ENCODE measurements around the gene HRK.

The HRK gene

DNA sequence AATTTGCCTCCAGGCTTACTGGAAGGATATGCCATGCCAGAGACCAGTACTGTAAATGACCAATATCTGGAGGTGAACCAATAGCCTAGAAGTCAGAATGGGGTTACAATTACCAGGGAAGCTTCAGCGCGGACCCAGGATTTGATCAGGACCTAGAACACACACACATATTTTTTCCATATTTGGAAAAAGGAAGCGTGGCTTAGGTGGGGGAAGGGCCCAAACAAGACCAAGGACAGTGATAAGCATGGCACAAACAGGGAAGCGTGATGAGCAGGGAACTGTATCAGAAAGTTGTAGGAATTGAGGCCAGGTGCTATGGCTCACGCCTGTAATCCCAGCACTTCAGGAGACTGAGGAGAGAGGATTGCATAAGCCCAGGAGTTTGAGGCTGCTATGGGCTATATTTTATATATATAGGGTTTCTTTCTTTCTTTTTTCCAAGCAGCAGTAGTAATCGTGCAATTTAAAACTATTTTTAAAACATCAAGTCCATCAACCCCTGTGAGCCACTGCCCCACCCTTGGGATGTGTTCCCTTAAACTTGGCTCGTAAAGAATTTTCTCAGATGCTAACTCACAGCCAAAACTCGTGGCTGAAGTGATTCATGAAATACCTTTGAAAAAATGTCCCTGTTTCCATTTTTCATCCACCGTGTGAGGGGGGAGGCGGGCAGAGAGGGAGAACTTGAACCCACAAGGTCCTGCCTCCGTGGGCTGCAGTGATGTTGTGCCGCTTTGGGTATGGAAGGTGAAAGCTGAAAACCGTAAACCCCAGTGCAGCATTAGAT, 16.7 kb downstream of the HRK start:
- DNase-seq: peak; percentile 90

DNA sequence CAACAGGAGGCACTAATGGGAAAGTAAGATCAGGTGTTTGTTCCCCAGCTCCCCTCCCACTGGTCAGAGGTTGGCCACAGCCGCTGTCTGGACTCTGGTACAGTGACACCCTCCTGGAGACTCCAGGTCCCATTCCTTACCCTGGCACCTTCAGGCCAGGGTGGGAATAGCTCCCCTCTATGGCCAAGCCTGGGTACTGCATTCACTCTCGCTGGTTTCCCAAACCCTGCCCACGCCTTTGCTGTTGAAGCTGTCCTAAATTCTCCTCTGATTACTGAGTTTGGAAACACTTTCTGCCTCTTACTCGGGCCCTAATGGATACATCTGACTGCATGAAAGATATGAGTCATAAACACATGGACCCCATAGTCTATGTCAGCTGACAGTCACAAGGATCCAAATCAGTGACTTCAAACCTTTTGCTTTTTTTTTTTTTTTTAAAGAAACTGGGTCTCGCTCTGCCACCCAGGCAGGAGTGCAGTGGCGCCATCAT, 17.9 kb downstream of the HRK start:
- DNase-seq: peak; percentile 59

DNA sequence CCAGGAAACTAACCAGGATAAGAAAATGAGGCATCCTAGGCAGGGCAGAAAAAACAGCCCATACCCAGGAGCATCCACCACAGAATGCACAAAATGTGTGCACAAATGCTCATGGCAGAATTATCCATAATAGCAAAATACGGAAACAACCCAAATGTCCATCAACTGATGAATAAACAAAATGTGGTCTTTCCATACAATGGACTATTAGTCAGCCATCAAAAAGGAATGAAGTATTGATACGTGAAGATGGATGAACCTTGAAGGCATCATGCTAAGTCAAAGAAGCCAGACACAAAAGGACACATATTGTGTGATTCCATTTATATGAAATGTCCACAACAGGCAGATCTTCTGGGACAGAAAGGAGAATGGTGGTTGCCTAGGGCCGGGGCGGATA, 19.1 kb downstream of the HRK start:
- DNase-seq: no peak

DNA sequence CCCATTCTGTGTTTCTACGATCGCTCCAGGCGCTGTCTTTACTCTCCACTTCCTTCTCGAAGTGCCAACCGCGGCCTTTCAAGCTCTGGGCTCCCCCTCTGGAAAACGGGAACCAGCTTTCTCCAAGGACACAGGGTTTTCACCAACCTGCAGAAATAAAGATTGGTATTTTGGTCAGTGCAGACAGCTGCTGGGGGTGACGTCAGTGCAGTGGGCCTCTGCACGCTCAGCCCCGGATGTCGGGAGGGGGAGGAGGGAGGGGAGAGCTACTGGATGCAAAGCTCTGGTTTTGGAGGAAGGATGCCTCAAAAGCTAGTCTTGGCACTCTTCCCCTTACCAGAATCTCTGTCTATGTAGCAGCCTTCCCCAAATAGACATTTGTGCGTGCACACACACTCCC, 19.9 kb downstream of the HRK start:
- DNase-seq: peak; percentile 87

DNA sequence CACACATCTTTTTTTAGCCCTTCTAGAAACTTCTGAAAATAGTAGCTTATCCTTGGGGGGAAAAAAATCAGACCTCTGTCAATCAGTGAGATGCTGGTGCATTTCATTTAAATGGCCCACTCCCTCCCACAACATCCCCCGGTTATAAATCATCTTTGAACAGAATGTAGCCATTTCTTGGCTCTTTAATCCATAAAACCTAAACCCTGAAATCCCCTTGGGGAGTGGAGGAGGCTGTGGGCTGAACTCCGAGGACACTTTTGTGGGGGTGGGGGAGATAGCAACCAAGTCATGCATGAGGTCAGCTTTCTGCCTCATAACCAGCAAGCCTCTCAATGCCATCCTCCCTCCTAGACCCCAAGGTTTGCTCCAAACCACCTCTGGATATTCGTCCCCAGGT, 21.0 kb downstream of the HRK start:
- no peak for DNase-seq

DNA sequence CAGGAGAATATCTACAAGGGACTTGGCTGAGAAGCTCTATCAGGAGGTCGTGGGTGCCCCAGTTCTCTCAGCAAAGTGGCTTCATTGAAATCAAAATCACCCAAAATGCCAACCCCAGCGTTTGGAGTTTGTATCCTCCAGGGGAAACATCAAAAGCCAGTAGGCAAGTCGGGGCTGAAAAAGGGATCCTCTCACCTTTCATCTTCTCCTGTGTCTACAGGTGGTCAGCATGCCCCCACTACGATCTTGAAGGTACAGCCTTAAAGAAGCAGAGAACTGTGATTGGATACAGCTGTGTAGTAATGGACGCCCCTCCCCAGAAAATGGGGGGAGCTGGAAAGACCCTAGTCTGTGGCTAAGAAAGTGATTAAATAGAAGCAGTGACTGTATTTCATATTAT, 22.2 kb downstream of the HRK start:
- no peak for DNase-seq

DNA sequence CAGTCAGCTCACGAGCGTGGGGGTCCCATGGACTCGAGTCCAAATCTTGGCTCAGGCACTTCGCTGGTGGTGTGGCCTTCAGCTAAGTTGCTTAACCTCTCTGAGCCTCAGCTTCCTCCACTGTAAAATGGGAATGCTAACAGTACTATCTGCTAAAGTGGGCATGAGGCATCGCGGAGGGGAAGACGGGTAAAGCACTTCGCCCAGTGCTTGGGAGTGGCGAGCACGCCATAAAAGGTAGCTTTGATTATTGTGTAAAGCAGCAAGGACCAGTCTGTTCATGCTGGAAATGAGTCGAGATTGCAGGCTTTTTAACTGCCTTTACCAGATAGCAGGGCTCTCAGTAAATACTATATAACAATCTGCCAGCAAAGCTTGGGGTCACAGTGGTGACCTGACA, 24.5 kb downstream of the HRK start:
- no peak for DNase-seq

DNA sequence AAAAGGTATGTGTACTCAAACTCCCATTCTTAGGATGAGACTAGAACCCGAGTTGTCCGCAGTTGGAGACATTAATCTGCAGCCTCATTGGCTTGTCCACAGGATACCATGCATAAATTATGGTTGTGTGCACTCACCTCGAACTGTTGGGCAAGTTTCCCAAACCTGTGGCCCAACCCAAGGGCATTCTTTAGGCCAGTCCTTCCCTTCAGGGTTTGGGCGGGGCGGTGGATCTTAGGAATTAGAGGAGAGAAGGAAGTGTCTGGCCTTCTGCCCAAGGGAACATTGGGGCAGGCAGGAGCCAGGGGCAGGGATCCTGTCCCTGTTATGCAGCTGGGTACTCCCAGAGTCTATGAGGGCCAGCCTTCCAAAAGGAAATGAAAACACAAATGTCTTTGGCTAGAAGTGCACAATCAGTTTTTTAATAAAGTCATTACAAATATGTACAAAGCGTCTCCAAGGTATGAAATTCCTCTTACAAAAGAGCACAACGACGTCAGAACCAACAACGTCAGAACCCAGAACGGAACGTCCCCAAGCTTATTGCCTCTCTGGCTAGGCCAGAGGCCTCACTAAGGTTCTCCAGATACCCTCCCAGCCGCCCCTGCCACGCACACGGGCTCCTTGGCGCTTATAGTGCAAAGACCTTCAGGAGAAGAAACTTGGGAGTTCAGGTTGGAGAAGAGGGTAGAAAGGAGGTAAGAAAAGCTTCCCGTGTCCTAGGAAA, 25.3 kb downstream of the HRK start:
- no peak for DNase-seq

DNA sequence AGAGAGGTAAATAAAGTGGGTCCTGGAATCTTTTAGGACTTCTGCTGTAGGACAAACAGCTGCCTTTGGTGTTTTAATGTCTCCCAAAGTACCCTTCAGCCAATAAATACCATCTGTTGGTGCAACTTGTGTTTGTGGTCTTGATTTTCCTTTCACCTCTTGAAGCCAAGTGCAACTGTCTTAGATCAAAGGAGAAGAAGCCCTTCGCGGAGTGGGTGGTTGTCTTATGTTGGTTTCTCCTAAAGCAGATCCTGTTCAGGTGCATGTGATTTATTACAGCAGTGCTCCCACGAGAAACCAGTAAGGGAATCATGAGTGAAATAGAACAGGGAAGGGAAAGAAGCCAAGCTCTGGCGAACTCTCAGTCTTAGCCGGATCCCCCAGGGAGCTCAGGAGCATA, 27.7 kb downstream of the HRK start:
- DNase-seq: no peak

DNA sequence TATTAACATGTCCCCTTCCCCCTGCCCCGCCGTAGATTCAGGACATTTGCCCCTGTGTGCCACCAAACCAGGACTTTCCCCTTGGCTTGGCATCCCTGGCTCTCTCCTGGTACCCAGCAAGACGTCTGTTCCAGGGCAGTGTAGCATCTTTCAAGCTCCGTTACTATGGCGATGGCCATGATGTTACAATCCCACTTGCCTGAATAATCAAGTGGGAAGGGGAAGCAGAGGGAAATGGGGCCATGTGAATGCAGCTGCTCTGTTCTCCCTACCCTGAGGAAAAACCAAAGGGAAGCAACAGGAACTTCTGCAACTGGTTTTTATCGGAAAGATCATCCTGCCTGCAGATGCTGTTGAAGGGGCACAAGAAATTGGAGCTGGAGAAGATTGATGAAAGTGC, 28.9 kb downstream of the HRK start:
- DNase-seq: no peak

DNA sequence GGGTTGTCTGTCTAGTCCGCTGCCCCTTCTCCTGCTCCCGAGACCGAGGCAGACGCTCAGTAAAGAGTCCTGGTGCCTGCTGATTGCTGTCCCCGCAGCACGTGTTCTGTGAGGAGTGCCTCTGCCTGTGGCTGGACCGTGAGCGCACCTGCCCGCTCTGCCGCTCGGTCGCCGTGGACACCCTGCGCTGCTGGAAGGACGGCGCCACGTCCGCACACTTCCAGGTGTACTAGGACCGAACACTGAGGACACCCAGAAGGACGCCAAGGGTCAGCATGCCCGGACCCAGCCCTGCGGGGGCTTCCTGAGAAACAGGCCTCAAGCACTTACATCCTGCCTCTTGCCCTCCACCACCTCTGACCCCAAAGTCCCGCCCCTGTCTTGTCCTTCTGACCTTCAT, 32.0 kb downstream of the HRK start:
- no peak for DNase-seq

DNA sequence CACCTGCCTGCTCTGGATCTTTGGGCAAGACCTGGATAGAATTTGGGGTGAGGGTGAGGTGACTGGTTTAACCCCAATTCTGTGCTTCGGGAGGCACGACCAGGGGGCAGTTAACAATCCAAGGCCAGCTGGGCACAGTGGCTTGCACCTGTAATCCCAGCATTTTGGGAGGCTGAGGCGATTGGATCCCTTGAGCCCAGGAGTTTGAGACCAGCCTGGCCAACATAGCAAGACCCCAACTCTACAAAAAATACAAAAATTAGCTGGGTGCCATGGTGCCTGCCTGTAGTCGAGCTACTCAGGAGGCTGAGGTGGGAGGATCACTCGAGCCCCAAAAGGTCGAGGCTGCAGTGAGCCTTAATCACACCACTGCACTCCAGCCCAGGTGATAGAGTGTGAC, 38.2 kb downstream of the HRK start:
- DNase-seq: no peak

DNA sequence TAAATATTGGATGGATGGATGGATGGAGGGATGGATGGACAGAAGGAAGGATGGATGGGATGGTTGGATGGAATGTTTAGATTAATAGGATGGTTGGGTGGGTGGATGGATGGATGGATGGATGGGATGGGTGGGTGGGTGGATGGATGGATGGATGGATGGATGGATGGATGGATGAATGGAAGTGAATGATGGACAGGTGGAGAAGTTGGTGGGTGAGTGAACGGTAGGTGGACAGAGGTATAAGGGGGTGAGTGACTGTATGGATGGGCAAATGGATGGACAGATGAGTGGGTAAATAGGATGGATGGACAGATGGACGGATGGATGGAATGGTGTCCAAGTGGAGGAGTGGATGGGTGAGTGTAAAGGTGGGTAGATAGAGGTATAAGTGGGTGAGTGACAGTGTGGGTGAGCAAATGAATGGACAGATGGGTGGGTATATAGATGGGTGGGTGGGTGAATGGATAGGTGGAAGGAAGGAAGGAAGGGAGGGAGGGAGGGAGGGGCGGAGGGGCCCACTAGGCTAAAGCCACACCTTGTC, 41.9 kb downstream of the HRK start:
- DNase-seq: no peak

DNA sequence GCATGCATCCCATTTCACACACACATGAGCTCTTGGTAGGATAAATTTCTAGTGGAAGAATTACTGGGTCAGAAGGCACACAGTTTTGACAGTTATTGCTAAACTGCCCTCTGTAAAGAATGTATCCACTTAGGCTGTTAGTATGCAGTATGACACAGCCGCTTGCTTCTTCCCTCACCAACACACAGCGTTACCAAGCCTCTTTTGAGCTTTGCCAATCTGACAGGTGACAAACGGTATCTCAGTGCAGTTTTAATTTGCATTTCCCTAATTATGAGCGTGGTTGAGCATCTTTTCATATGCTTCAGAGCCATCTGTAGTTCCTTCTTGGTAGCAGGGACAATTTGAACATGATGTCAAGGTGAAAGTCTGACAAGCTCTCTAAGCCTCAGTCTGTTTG, 42.9 kb downstream of the HRK start:
- DNase-seq: no peak

DNA sequence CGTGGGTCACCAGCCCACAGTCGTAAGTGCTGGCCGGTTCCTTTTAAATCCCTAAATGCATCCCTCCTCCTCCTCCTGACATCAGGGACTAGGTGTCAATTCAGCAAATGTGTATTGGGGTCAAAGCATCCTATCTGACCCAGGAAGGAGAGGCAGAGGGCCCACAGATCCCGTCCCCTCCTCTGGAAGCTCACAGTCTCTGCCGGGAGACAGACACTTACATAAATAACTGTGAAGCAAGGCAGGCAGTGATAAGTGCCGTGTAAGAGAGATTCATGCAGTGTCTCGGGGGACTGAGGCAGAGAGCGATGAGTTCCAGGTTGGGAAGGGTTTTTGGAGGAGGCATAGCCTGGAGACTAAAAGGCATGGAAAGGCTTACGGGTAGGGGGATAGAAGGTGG, 44.1 kb downstream of the HRK start:
- no peak for DNase-seq

DNA sequence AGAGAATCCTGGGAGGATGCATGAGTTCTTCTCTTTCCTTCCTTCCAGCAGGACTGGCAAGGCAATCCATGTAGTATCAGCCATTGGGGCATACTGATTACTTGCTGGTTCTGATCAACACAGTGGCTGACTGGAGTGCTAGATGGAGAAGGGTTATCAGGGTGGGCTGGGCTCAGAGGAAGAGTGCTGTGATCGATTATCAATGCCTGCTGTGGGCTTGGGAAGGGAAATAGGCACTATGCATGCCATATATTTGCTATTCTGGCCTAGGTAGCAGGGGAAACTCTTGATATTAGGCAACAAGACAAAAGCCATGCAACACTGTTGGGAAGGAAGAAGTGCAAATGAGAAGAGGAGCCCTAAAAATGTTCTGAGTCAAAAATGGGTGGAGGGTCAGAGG, 45.8 kb downstream of the HRK start:
- no peak for DNase-seq

DNA sequence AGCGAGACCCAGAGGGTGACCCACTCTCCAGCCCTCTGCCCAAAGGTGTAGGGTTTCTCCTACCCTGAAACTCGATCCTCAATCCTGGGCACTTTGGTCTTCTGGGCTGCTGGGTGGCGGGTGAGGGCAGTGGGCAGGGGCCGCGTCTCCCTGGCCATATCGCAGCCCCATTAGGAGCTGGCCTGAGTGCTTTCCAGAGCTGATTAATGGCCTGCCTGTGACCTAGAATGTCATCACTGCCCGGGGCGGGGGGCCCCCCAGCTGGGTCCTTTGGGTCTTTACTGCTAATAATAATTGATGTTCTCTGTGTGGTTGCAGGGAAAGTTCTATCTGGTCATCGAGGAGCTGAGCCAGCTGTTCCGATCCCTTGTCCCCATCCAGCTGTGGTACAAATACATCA, 47.8 kb downstream of the HRK start:
- no peak for DNase-seq

DNA sequence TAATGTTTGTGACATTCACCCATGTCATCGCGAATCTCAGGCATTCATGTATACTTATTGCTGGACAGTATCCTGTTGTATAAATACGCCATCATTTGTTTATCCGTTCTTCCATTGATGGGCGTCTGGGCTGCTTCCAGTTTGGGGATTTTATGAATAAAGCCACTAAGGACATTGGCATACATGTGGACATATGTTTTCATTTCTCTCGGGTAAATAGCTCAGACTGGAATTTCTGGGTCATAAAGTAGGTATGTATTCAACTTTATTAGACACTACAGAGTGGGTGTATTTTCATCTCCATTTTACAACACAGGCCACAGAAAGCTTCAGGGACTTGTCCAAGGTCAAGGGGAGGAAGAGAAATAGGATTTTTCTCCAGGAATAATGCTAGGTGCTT, 48.9 kb downstream of the HRK start:
- DNase-seq: no peak

DNA sequence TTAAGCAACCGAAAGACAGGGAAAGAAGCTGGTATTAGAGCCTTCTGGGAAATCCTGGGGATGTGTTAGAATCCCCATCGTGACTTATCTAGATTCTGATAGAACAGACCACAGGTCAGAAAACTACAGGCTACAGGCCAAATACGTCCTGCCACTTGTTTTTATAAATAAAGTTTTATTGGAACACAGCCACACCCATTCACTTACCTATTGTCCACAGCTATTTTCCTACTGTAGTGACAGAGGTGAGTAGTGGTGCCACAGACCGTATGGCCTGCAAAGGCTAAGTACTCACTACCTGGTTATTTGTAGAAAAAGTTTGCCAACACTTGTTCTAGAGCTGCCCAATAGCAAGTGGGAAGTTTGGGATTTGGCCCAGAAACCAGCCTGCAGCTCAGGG, 53.8 kb downstream of the HRK start:
- no peak for DNase-seq

DNA sequence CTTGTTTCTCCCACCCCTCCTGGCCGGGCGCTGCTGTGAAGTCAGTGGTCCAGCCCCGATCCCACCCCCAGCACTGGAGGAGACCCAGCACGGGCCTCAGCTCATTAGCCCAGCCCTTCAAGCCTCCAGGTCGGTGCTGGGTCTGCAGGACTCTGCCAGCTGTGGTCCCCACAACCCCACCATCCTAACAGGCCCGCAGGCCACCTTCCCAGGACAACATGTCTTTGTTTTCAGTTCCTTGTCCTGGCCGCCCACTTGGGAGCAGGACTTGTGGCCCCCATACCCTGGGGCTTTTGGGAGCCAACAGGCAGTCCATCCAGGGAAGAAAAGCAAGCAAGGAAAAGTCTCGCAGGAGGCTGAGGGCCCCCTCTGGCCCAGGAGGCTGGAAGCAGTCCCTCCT, 60.0 kb downstream of the HRK start:
- no peak for DNase-seq

DNA sequence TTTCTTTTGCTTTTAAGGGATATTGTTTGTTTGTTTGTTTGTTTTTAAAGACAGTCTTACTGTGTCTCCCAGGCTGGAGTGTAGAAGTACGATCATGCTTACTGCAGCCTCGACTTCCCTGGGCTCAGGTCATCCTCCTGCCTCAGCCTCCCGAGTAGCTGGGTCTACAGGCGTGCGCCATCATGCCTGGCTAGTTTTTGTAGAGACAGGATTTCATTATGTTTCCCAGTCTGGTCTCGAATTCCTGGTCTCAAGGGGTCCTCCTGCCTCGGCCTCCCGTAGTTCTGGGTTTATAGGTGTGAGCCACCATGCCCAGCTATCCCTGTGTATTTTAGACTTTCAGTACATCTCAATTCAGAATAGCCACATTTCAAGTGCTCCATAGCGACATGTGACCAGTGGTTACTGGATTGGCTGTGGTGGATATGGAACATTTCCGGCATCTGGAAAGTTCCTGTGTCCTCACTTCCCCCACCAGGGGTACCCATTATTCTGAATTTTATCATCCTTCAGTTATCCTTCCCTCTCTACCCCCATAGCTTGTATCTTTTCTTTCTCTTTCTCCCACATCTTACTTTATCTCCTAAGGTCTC, 61.1 kb downstream of the HRK start:
- no peak for DNase-seq

DNA sequence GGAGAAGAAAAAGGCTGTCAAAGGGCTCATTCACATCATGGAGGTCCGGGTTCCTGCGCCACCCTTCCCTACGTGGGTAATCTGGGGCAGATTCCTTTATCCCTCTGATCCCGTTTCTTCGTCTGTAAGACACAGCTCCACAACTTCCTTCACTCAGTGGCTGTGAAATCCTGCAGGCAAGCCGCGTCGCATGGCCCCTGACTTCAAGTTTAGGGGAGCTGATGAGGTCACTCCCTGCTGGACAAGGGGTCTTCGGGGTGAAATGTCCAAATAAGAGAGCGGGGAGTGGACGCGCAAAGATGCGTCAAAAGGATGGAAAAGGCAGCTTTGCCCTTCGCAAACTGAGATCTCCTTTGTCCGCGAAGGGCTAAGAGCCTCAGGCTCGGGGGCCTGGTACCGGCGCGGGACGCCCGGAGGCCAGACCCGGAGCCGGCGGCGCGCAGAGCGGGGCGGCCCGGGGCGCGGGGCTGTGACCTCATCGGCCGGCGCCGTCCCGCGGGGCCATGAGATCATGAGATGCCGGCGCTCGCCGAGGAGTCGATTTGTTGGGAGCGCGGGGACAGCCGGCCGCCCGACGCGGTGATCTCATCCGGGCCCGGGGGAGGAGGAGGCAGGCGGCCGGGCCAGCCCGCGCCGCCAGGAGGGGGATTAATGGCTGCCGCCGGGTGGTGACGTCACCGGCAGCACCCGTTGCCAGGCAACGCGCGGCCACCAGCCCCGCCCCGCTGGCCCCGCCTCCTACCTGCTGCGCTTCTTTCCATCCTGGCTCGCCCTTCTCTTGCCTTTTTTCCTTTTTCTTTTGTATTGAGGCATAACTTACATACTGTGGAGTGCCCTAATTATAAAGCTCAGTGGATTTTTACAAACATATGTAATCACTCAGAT, 62.1 kb downstream of the HRK start:
- peak; percentile 93 for DNase-seq

DNA sequence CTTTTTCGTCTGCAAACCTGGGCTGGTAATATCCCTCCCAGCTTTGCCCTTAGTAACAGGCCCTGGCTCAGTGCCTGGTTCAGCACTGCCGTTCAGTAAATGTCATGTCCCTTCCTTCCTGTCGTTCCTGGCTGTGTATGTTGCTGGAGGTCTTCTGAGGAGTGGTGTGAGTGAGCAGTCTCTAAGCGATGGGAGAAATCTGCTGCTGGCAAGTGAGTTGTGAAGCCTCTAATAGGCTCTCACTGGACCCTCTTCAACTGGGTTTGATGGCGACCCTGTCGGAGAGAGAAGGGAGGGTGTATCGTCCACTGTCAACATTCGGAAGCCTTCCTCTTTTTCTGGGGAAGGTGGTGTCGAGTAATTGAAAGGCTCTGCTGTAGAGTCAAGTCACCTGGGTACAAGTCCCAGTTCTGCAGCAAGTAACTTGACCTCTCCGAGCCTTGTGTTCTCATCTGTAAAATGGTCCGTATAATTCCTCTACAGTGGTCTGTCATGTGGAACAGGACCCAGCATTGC, 62.8 kb downstream of the HRK start:
- DNase-seq: peak; percentile 12
